ENCODE results near the gene FHIT.

Gene FHIT

DNA sequence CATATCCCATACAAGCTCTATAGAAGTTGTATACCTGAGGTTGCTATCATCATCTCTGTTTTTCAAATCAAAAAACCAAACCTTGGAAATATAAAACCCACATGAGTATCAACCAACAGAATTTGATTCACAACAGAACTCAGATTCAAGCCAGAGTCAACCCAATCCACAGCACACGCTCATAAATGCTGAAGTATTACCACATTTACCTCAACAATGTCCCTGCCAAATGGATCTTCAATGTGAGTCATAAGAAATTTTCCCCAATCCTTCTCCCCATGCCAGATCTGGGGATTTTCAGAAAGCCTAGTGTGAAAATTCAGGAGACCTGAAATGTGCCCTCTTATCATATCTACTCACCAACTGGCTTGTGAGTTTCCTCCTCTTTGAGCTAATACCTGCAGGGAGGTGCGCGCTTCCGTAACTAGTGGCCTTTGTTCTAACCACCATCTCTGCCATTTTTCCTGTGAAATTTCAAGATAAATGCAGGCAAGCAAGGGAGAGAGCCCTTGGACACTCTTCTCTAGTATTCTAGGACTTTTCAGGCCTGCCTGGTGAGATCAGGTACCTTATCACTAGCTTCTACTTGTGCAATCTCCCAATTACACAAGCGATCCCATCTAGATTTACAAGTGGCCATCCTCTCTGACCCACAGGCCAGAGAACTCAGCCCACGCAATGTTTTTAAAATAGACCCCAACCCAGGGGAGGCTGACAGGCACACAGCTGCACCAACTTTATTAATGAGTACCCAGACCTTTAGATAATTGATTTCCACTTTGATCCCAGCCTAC, 1124.5 kb downstream of the FHIT start:
- no peaks in the 10 kb centered on the region for H3K27me3 ChIP-seq
- DNase-seq: no peak
- no peaks in the 10 kb centered on the region for H3K4me1 ChIP-seq
- TF ChIP-seq CTCF (IDR thresholded peaks at IDR 0.05; ENCODE audit: low read depth, low read length): no peak
- no peak overlapping the region for H3K4me3 ChIP-seq (ENCODE audit: low read depth, low read length)
- H3K36me3 ChIP-seq: no peaks in the 10 kb centered on the region
- H3K9me3 ChIP-seq: no peaks in the 10 kb centered on the region

- Histone ChIP-seq H3K4me3 (ENCODE audit: low read depth, low read length) (no peak overlapping the region), H3K27me3 (no peaks in the 10 kb centered on the region), H3K9me3 (no peaks in the 10 kb centered on the region), H3K4me1 (no peaks in the 10 kb centered on the region), H3K36me3 (no peaks in the 10 kb centered on the region)
- DNase-seq: no peak
- TF ChIP-seq CTCF (IDR thresholded peaks at IDR 0.05; ENCODE audit: low read depth, low read length): no peak
Observed at GRCh38 chr3:60125686-60126085, 1125.6 kb downstream of the FHIT start.

DNA sequence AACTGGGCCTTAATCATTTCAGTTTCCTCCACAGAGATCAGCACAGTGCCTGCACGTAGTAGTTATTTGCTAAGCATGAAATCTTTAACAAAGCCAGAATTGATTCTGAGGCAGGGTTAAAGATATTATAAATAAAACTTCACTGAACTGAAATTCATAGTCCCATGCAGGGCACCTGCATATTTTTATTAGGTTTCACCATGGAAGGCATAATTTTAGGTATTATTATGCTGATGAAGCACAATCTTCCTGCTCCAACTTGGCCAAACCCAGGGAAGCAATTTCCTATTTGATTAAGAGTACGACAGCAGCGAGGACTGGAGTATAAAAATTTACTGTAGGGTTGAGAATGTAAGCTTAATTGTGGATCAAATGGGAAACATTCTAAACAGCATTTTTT, 1131.0 kb downstream of the FHIT start:
- Histone ChIP-seq H3K36me3 (no peaks in the 10 kb centered on the region), H3K9me3 (no peaks in the 10 kb centered on the region), H3K4me3 (ENCODE audit: low read depth, low read length) (no peak overlapping the region), H3K4me1 (no peaks in the 10 kb centered on the region), H3K27me3 (no peaks in the 10 kb centered on the region)
- DNase-seq: no peak
- TF ChIP-seq CTCF (IDR thresholded peaks at IDR 0.05; ENCODE audit: low read depth, low read length): no peak

GRCh38 chr3:60114191-60114590, 1137.1 kb downstream of the FHIT start:
- H3K4me3 ChIP-seq (ENCODE audit: low read depth, low read length): no peak overlapping the region
- H3K4me1 ChIP-seq: no peaks in the 10 kb centered on the region
- no peaks in the 10 kb centered on the region for H3K9me3 ChIP-seq
- H3K36me3 ChIP-seq: no peaks in the 10 kb centered on the region
- no peaks in the 10 kb centered on the region for H3K27me3 ChIP-seq
- TF ChIP-seq CTCF (IDR thresholded peaks at IDR 0.05; ENCODE audit: low read depth, low read length): no peak
- DNase-seq: no peak

DNA sequence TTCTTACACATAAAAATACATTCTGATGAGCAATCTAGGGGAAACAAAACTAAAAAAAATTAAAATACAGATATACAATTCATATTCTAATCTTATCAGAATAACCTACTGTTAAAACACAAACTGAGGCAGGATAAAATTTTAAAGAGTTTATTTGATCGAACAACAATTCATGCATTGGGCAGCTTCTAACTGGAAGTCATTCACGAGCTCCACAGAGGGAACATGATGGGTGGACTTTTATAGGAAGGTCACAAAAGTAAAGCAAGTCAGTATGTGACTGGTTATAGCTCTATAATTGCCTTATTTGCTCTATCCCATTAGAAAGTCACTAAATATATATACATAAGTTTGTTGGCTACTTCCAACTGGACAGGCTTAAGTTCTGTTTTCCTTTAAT, 1144.0 kb downstream of the FHIT start:
- Histone ChIP-seq H3K27me3 (no peaks in the 10 kb centered on the region), H3K9me3 (no peaks in the 10 kb centered on the region)
- no peak for TF ChIP-seq CTCF (IDR thresholded peaks at IDR 0.05; ENCODE audit: low read depth, low read length)

GRCh38 chr3:60102154-60102553, 1149.1 kb downstream of the FHIT start:
- TF ChIP-seq CTCF (IDR thresholded peaks at IDR 0.05; ENCODE audit: low read depth, low read length): no peak
- Histone ChIP-seq H3K36me3 (no peaks in the 10 kb centered on the region), H3K9me3 (no peaks in the 10 kb centered on the region), H3K4me3 (ENCODE audit: low read depth, low read length) (no peak overlapping the region), H3K4me1 (no peaks in the 10 kb centered on the region), H3K27me3 (no peaks in the 10 kb centered on the region)
- DNase-seq: no peak

More for the DNA sequence above, 1144.0 kb downstream of the FHIT start:
- DNase-seq: no peak
- H3K4me3 ChIP-seq (ENCODE audit: low read depth, low read length): no peak overlapping the region
- H3K4me1 ChIP-seq: no peaks in the 10 kb centered on the region
- no peaks in the 10 kb centered on the region for H3K36me3 ChIP-seq
